ENCODE data around the gene CXCR4. TPM values are rescaled to one million over a fixed set of nuclear protein-coding genes. Genes with fewer than 3 reads are reported as not detected.
A peak's percentile ranks its signal among the peaks of the same experiment; 100 is the strongest.

Gene CXCR4
- total RNA-seq: 2.0 TPM
- long read RNA-seq, partial matches to known transcripts: 0 of 4 reads
- long read RNA-seq, other reads (novel, unspliced or antisense): 0 of 4 reads

- intact Hi-C loops (cut with DNase I): loop anchor here (10.0 kb wide), 2 partner anchors 93 to 257 kb away; no protein-coding TSS in a partner anchor
- ATAC-seq (ENCODE audit: poor library complexity) (peak; percentile 67), DNase-seq (peak; percentile 85)
Measured at GRCh38 chr2:136117909-136118818, at the start of gene CXCR4. Gene CXCR4, minus strand, starts transcription at chr2:136118149. Its CDS starts 89 bp downstream, at chr2:136118060.

- DNase-seq (no peak), ATAC-seq (ENCODE audit: poor library complexity) (no peak)
- intact Hi-C loops (cut with DNase I): no loop called here
Measured at GRCh38 chr2:136164280-136164776, 46.4 kb upstream of the CXCR4 start.

- intact Hi-C loops (cut with DNase I): no loop called here
- ATAC-seq (ENCODE audit: poor library complexity): no peak
- DNase-seq: no peak
Measured at GRCh38 chr2:136162438-136162837, 44.5 kb upstream of the CXCR4 start.

DNA sequence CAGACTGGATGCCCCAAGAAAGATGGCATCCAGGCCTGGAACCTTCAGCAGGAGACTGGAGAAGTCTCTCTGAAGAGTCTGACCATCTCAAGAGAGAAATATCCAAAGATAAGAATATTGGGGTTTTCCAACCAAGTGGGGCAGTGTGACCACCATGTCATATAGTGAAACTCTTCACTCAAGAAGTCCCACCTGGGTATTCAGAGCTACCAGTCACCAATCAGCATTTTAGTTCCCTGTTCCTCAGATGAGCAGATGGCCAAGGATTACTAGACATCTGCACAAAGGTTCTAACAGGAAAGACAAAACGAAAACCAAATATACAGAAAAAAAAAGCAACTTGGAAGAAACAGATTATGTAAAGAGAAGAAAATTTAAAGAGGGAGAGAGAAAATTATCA is 38.5 kb upstream of the CXCR4 start:
- intact Hi-C loops (cut with DNase I): no loop called here
- DNase-seq (no peak), ATAC-seq (ENCODE audit: poor library complexity) (no peak)

DNA sequence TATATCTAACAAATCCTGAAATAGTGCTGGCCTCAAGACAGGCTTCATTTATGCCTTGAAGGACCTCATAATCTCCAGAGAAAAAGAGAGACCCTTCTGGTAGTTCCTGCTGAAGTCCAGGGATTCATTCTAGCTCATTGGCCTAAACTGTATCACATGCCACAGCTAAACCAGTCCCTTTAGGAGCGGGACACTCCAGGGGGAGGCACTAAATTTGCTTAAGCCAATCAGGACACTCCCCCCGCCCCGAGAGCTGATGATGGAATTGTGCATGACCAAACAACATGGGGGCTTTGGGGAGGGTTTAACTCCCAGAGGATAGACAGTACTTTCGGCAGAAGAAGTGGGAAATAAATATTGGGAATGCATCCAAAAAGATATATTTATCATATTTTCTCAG is 36.4 kb upstream of the CXCR4 start:
- no peak for DNase-seq
- no peak for ATAC-seq (ENCODE audit: poor library complexity)
- intact Hi-C loops (cut with DNase I): no loop called here

GRCh38 chr2:136151021-136151971 is 33.3 kb upstream of the CXCR4 start:
- DNase-seq (no peak), ATAC-seq (ENCODE audit: poor library complexity) (no peak)
- intact Hi-C loops (cut with DNase I): no loop called here

- intact Hi-C loops (cut with DNase I): no loop called here
- ATAC-seq (ENCODE audit: poor library complexity) (no peak), DNase-seq (no peak)
Measured at GRCh38 chr2:136149011-136149410, 31.1 kb upstream of the CXCR4 start.

GRCh38 chr2:136146564-136146963 is 28.6 kb upstream of the CXCR4 start:
- intact Hi-C loops (cut with DNase I): no loop called here
- DNase-seq (no peak), ATAC-seq (ENCODE audit: poor library complexity) (no peak)

GRCh38 chr2:136143603-136144451 is 25.9 kb upstream of the CXCR4 start:
- intact Hi-C loops (cut with DNase I): no loop called here
- DNase-seq: no peak
- ATAC-seq (ENCODE audit: poor library complexity): no peak

- ATAC-seq (ENCODE audit: poor library complexity): no peak
- intact Hi-C loops (cut with DNase I): no loop called here
- DNase-seq: no peak
Measured at GRCh38 chr2:136141510-136142149, 23.7 kb upstream of the CXCR4 start.

GRCh38 chr2:136139631-136140030 is 21.7 kb upstream of the CXCR4 start:
- ATAC-seq (ENCODE audit: poor library complexity): no peak
- no peak for DNase-seq
- intact Hi-C loops (cut with DNase I): no loop called here

DNA sequence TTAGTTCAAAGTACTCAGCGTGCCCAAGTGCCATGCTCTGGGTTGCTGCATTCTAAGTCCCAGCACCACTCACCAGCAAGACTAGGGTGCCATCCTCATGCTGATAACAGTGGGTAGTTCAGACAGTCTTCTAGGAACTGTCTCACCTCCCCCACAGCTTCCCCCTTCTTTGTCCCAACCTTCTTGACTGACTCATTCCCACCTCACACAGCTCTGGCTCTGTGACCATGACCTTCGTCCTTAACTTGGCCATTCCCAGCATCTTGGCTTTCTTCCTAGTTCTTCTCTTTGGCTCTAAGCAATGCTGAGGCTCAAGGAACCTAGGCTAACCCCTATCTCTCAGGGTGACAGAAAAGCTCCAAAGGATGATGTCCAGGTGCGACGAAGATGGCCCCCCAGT is 20.0 kb upstream of the CXCR4 start:
- intact Hi-C loops (cut with DNase I): no loop called here
- DNase-seq (no peak), ATAC-seq (ENCODE audit: poor library complexity) (no peak)

DNA sequence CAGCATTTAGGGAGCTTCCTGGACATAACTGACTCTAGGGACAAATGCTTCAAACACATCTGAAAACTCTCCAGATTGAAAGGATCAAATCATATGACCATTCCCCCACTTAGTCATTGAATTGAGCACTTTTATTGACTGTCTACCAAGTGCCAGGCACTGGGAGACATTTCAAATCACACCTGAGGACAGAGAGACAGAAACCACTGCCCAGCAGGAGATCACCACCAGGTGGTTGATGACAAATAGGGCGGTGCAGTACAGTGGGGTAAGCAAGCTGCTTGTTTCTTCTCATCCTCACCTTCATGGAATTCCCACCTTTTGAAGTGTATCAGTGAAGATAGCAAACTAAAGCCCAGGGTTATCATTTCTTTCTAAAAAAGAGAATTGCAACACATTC is 19.0 kb upstream of the CXCR4 start:
- DNase-seq (no peak), ATAC-seq (ENCODE audit: poor library complexity) (no peak)
- intact Hi-C loops (cut with DNase I): no loop called here

DNA sequence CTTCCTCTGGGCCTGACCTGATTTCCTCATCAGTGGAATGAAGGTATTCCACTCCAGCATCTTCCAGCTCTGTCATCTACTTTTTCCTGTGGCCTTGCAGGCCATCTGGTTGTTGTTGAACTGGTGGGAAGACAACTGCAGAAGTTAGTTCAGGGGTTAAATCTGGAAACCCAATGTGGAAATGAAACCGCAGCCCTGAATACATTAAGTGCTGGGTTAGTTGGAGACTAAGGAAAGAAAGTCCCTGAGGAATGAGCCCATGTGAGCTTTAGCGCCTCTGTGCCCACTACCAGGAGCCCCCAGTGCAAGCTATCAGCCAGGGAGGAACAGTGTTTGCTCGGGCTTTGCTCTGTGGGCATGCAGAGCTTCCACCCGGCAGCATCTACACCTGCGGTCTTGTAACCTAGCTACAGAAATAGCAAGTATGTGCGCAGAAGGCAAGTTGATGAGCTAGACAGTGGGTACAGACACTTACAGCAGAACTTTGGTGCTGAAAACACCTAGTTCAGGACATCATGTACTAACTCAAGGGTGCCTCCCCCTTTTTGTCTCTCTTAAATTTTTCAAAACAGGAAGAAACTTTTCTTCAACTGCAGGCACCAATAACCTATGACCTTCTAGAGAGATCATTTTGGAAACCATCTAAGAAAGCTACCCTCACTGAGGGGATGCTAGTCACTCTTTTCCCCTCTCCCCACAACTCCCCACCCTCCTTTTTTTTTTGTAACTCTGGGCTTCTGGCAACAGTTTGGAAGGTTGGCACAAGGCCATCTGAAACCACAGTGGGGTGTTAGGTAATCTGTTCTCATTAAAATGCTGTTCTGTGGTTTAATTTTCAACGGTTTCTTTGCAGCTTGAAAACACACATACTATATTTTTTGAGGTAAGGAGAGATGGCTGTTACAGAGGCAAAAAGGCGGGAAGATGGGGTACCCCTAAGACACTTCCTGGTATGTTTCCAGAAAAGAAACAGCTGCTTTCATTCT is 18.3 kb upstream of the CXCR4 start:
- intact Hi-C loops (cut with DNase I): no loop called here
- ATAC-seq (ENCODE audit: poor library complexity) (peak; percentile 65), DNase-seq (no peak)

DNA sequence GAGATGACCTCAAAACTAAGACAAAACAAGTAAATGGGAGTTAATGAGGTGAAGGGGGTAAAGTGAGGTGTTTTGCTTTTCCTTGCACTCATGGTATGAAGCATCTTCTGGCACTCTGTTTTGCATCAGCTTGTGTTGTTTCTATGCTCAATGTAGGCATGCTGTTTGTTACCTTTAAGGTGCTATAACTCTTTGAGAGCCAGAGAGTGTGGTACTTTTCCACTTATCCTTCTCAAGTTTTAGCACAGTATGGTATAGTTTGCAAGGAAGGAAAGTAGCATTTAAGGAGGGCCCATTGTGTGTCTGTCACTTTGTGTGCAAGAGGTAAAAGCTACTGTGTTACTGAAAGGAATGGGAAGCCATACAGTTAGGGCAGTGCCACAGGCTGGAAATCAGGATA is 17.5 kb upstream of the CXCR4 start:
- ATAC-seq (ENCODE audit: poor library complexity): no peak
- intact Hi-C loops (cut with DNase I): no loop called here
- no peak for DNase-seq

- intact Hi-C loops (cut with DNase I): no loop called here
- DNase-seq: no peak
- no peak for ATAC-seq (ENCODE audit: poor library complexity)
Measured at GRCh38 chr2:136134126-136134525, 16.2 kb upstream of the CXCR4 start.

DNA sequence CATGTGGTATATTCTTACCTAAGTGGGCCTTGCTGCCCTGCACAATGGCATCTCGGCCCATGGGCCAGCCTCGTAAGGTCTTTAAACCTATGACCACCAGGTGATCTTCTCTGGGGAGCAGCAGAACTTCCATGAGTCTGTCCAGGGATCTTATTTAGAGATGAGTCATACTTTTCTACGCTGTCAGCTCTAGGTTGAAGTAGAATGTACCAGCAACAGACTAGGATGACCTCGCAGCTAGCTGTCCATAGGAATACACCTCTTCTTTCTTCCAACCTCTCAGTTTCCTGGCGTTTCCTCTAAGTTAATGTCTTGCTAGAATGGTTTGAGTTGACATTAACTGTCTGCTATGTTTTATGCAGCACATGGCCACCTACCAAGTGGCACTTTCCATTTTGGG is 15.6 kb upstream of the CXCR4 start:
- intact Hi-C loops (cut with DNase I): no loop called here
- no peak for DNase-seq
- ATAC-seq (ENCODE audit: poor library complexity): no peak
